IMR-90 (cell line): ENCODE measurements around the gene PKN3. TPM values are rescaled to one million over a fixed set of nuclear protein-coding genes. Genes with fewer than 3 reads are reported as not detected.

Source experiments
- ATAC-seq: fragments of 200-7000 bp; cut with Tn5 transposase; 2 replicates; pipeline ENCODE4 v1.9.1; 2020; ENCODE audit warnings: low read depth, mild to moderate bottlenecking, moderate library complexity
- BruUV-seq: library from RNA; stranded (reverse); fragments of 400-500 nt; replicated peaks from 2 replicates; lab custom pipeline; 2021; lab: Mats Ljungman, UMichigan
- CTCF ChIA-PET: fragments of 300-600 bp; formaldehyde crosslinking; extraction: SDS; loops from one replicate; lab custom pipeline; 2021; ENCODE audit warnings: antibody characterized with exemption; lab: Yijun Ruan, JAX
- POLR2A ChIA-PET: fragments of 300-600 bp; sonication (Branson Sonifier 250); formaldehyde crosslinking; loops from one replicate; lab custom pipeline; 2022; ENCODE audit warnings: antibody characterized with exemption; ENCODE audit not compliant: unreplicated experiment; lab: Charles Lee
- DNase-seq: peaks from one replicate; pipeline ENCODE4 v3.0.0; 2013
- H2AFZ ChIP-seq: replicated peaks from 2 replicates; pipeline ENCODE3; 2013; ENCODE audit warnings: low read length, mild to moderate bottlenecking; ENCODE audit not compliant: poor library complexity
- H2AK5ac ChIP-seq: 2 replicates; pipeline ENCODE4 v1.6.1; 2013; ENCODE audit warnings: low read depth, low read length, inconsistent platforms
- H2AK9ac ChIP-seq: replicated peaks from 2 replicates; pipeline ENCODE3; 2013; ENCODE audit warnings: mild to moderate bottlenecking, low read depth, low read length, moderate library complexity; ENCODE audit not compliant: poor library complexity
- H2BK120ac ChIP-seq: 2 replicates; pipeline ENCODE4 v1.6.1; 2013; ENCODE audit warnings: low read depth, low read length, inconsistent platforms
- H2BK15ac ChIP-seq: 3 replicates; pipeline ENCODE4 v1.6.1; 2013; ENCODE audit warnings: low read depth, low read length, inconsistent platforms
- H2BK20ac ChIP-seq: 2 replicates; pipeline ENCODE4 v1.6.1; 2013; ENCODE audit warnings: low read depth, mild to moderate bottlenecking, inconsistent platforms, low read length, moderate library complexity
- H2BK5ac ChIP-seq: 2 replicates; pipeline ENCODE4 v1.6.1; 2013; ENCODE audit warnings: mild to moderate bottlenecking, low read depth, low read length, inconsistent platforms; ENCODE audit not compliant: poor library complexity, severe bottlenecking
- H3K14ac ChIP-seq: replicated peaks from 2 replicates; pipeline ENCODE4 v1.6.1; 2013; ENCODE audit warnings: low read depth, low read length, inconsistent platforms
- H3K18ac ChIP-seq: 2 replicates; pipeline ENCODE4 v1.6.1; 2013; ENCODE audit warnings: low read depth, low read length, control low read depth
- H3K23ac ChIP-seq: 2 replicates; pipeline ENCODE4 v1.6.1; 2013; ENCODE audit warnings: low read depth, low read length, inconsistent platforms
- H3K27ac ChIP-seq: 2 replicates; pipeline ENCODE4 v1.5.1; 2013; ENCODE audit warnings: mild to moderate bottlenecking, control low read depth, low read length; ENCODE audit not compliant: insufficient read depth
- H3K27me3 ChIP-seq: 2 replicates; pipeline ENCODE4 v1.6.1; 2013; ENCODE audit warnings: low read length; ENCODE audit not compliant: control insufficient read depth, insufficient read depth
- H3K36me3 ChIP-seq: 2 replicates; pipeline ENCODE4 v1.6.1; 2013; ENCODE audit warnings: low read length, mixed read lengths; ENCODE audit not compliant: control insufficient read depth, insufficient read depth
- H3K4ac ChIP-seq: 2 replicates; pipeline ENCODE4 v1.6.1; 2013; ENCODE audit warnings: low read depth, low read length, inconsistent platforms
- H3K4me1 ChIP-seq: 2 replicates; pipeline ENCODE4 v1.6.1; 2013; ENCODE audit warnings: low read length, mixed read lengths; ENCODE audit not compliant: control insufficient read depth, insufficient read depth
- H3K4me2 ChIP-seq: 2 replicates; pipeline ENCODE4 v1.6.1; 2013; ENCODE audit warnings: low read depth, mild to moderate bottlenecking, control low read depth, low read length, moderate library complexity
- H3K4me3 ChIP-seq: 2 replicates; pipeline ENCODE4 v1.5.1; 2013; ENCODE audit warnings: low read depth, mild to moderate bottlenecking, control low read depth, low read length, moderate library complexity; ENCODE audit not compliant: insufficient read depth
- H3K56ac ChIP-seq: 2 replicates; pipeline ENCODE4 v1.6.1; 2013; ENCODE audit warnings: low read length, inconsistent platforms; ENCODE audit not compliant: insufficient read depth; ENCODE audit errors: extremely low read depth
- H3K79me1 ChIP-seq, 2 experiments: 2 replicates each; pipeline ENCODE4 v1.6.1; 2013; ENCODE audit warnings: low read length in 2 of 2, inconsistent platforms in 1 of 2, low read depth in 1 of 2
- H3K9ac ChIP-seq: 2 replicates; pipeline ENCODE4 v1.6.1; 2013; ENCODE audit warnings: low read depth, low read length, control low read depth
- H3K9me1 ChIP-seq: 2 replicates; pipeline ENCODE4 v1.6.1; 2013; ENCODE audit warnings: low read length, inconsistent platforms; ENCODE audit not compliant: insufficient read depth
- H3K9me3 ChIP-seq: 2 replicates; pipeline ENCODE4 v1.6.1; 2013; ENCODE audit warnings: low read length; ENCODE audit not compliant: control insufficient read depth, insufficient read depth
- H4K20me1 ChIP-seq: 2 replicates; pipeline ENCODE4 v1.6.1; 2013; ENCODE audit warnings: low read length, inconsistent platforms; ENCODE audit not compliant: insufficient read depth
- H4K5ac ChIP-seq: 2 replicates; pipeline ENCODE4 v1.6.1; 2013; ENCODE audit warnings: mild to moderate bottlenecking, low read depth, low read length, control low read depth
- H4K8ac ChIP-seq, 2 experiments: 2 replicates each; pipeline ENCODE4 v1.6.1; 2013; ENCODE audit warnings: low read depth in 2 of 2, low read length in 2 of 2, control low read depth in 1 of 2, inconsistent platforms in 1 of 2
- H4K91ac ChIP-seq: 2 replicates; pipeline ENCODE4 v1.6.1; 2013; ENCODE audit warnings: low read depth, low read length, inconsistent platforms; ENCODE audit not compliant: insufficient read depth
- BHLHE40 ChIP-seq: fragments of 150-350 bp; IDR thresholded peaks from 2 replicates; pipeline ENCODE4 v1.6.1; 2016; ENCODE audit warnings: mild to moderate bottlenecking, low read depth, low read length
- CEBPB ChIP-seq: IDR thresholded peaks from 2 replicates; pipeline ENCODE4 v1.6.1; 2012; ENCODE audit warnings: low read depth, low read length, improper control_type of control experiment
- CHD1 ChIP-seq: IDR thresholded peaks from 2 replicates; pipeline ENCODE4 v1.6.1; 2012; ENCODE audit warnings: low read depth, low read length, improper control_type of control experiment
- FOS ChIP-seq: fragments of 150-350 bp; IDR thresholded peaks from 2 replicates; pipeline ENCODE4 v1.6.1; 2016; ENCODE audit warnings: low read depth, low read length
- MXI1 ChIP-seq: IDR thresholded peaks from 2 replicates; pipeline ENCODE4 v1.6.1; 2012; ENCODE audit warnings: low read depth, mild to moderate bottlenecking, low read length, moderate library complexity, borderline replicate concordance
- RCOR1 ChIP-seq: IDR thresholded peaks from 2 replicates; pipeline ENCODE4 v1.6.1; 2012; ENCODE audit warnings: mild to moderate bottlenecking, low read length, improper control_type of control experiment; ENCODE audit not compliant: insufficient replicate concordance
- SMC3 ChIP-seq: fragments of 150-350 bp; IDR thresholded peaks from 2 replicates; pipeline ENCODE4 v1.6.1; 2016; ENCODE audit warnings: low read depth, mild to moderate bottlenecking, antibody characterized with exemption, low read length, moderate library complexity
- USF2 ChIP-seq: fragments of 150-350 bp; IDR thresholded peaks from 2 replicates; pipeline ENCODE4 v1.6.1; 2017; ENCODE audit warnings: mild to moderate bottlenecking, antibody characterized with exemption, low read length, low read depth
- WGBS, 2 experiments: methylation state at CpG; one replicate each; pipeline versions ENCODE4 v1.1.5 to v1.1.7; 2013; ENCODE audit warnings: missing lambda C conversion rate in 2 of 2; ENCODE audit not compliant: insufficient read length in 1 of 2; ENCODE audit errors: extremely low coverage in 2 of 2; 5-methylcytosine and 5-hydroxymethylcytosine counted together
- dilution Hi-C: fragments of 300-500 bp; cut with HindIII; formaldehyde crosslinking; loops from one replicate; pipeline ENCODE4 v1.14.3; 2018; ENCODE audit warnings: low sequenced_read_pairs; ENCODE audit not compliant: unreplicated experiment
- in situ Hi-C: fragments of 300-500 bp; cut with MboI; formaldehyde crosslinking; loops from 3 replicates; pipeline ENCODE4 v1.14.3; 2019; ENCODE audit warnings: low sequenced_read_pairs, inconsistent platforms, mixed read lengths
- intact Hi-C: fragments of 100-400 bp; cut with micrococcal nuclease; formaldehyde crosslinking; loops from 2 replicates; pipeline ENCODE4 v1.10.0; 2022
- polyA plus RNA-seq, 3 experiments: library from polyadenylated mRNA; depleted of rRNA; stranded (reverse); fragments of >200 nt; gene quantifications; 2 replicates each; pipeline ENCODE4 v1.2.3, GENCODE V29; 2012; ENCODE audit warnings: low replicate concordance in 1 of 3
- total RNA-seq: library from RNA; depleted of rRNA; stranded (reverse); fragments of >200 nt; gene quantifications from 2 replicates; pipeline ENCODE4 v1.2.3, GENCODE V29; 2012

Gene PKN3
- total and polyA plus RNA-seq, 2 of the 4 experiments (the other 2 are of a cell fraction), result 1.6 to 3.8 TPM

DNA sequence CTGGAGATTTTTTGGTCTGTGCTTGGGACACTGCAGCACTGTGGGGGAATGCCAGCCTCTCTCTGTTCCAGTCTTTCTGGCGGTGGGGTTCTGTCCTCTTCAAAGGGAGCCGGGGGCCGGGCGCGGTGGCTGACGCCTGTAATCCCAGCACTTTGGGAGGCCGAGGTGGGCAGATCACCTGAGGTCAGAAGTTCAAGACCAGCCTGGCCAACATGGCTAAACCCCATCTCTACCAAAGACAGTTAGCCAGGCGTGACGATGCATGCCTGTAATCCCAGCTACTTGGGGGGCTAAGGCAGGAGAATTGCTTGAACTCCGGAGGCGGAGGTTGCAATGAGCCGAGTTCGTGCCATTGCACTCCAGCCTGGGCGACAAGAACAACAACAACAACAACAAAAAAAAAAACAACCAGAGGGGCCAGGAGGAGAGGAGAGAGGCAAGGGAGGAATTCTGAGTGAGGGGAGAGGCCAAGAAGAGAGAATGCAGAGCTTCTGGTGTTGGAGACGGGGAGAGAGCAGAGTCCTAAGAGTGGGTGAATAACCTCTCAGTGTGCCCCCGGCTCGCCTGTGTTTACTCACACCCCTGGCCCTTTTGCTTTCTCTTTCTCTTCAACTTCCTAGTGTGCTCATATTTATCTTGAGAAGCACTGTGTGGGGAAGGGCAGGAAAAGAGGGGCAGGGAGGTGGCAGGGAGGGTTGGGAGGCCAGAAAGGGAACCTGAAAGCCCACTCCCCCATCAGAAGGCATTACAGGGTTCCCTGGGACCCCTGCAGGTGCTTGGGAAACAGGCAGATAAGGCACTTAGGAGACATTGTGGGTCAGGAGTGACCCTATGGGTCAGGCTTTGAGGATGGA is 16.4 kb upstream of the PKN3 start (continued):
- TF ChIP-seq CEBPB (no peak), RCOR1 (no peak)

GRCh38 chr9:128687453-128687852 is 14.8 kb upstream of the PKN3 start:
- POLR2A ChIA-PET, result no interaction called here

More at GRCh38 chr9:128687453-128687852, 14.8 kb upstream of the PKN3 start:
- H2AK9ac ChIP-seq, result no peak overlapping the region
- H2BK15ac ChIP-seq, result no peak overlapping the region
- no peaks in the 10 kb centered on the region for H3K9me3 ChIP-seq
- no peak overlapping the region for H3K4ac ChIP-seq
- H4K8ac ChIP-seq, result no peak overlapping the region
- in situ Hi-C loops (no loop called here), dilution Hi-C loops (no loop called here), intact Hi-C loops (no loop called here)
- H3K4me2 ChIP-seq, result no peak overlapping the region
- H3K79me1 ChIP-seq, result peaks cover 28 to 68% of the 10 kb centered on the region in 2 experiments
- DNase-seq (no peak), ATAC-seq (no peak)
- no peak overlapping the region for H3K23ac ChIP-seq
- no peak overlapping the region for H2AK5ac ChIP-seq
- H3K18ac ChIP-seq, result no peak overlapping the region
- H3K14ac ChIP-seq, result no peak overlapping the region
- TF ChIP-seq BHLHE40, result no peak
- no peak for TF ChIP-seq RCOR1
- TF ChIP-seq MXI1, result no peak
- TF ChIP-seq SMC3, result no peak
- no peak for TF ChIP-seq FOS
- TF ChIP-seq CHD1, result no peak
- no peak for TF ChIP-seq USF2
- TF ChIP-seq CEBPB, result no peak
- H4K91ac ChIP-seq, result no peak overlapping the region
- no peak overlapping the region for H3K4me3 ChIP-seq
- H3K27me3 ChIP-seq, result no peaks in the 10 kb centered on the region
- H2BK20ac ChIP-seq, result no peak overlapping the region
- H4K5ac ChIP-seq, result no peak overlapping the region
- no TSS peak for BruUV-seq
- CTCF ChIA-PET, result no interaction called here
- no peak overlapping the region for H2AFZ ChIP-seq
- H3K56ac ChIP-seq, result no peak overlapping the region
- no peak overlapping the region for H3K27ac ChIP-seq
- H3K4me1 ChIP-seq, result peaks cover 17% of the 10 kb centered on the region
- H3K9me1 ChIP-seq, result peaks cover 25% of the 10 kb centered on the region
- WGBS, 2 experiments, result no CpG with 5 or more reads among the region's 4 CpGs
- no peak overlapping the region for H2BK5ac ChIP-seq
- no peak overlapping the region for H2BK120ac ChIP-seq
- peaks cover 6% of the 10 kb centered on the region for H3K36me3 ChIP-seq
- peaks cover 23% of the 10 kb centered on the region for H4K20me1 ChIP-seq
- H3K9ac ChIP-seq, result no peak overlapping the region
